ENCODE measurements around the gene ABCC3.

DNA sequence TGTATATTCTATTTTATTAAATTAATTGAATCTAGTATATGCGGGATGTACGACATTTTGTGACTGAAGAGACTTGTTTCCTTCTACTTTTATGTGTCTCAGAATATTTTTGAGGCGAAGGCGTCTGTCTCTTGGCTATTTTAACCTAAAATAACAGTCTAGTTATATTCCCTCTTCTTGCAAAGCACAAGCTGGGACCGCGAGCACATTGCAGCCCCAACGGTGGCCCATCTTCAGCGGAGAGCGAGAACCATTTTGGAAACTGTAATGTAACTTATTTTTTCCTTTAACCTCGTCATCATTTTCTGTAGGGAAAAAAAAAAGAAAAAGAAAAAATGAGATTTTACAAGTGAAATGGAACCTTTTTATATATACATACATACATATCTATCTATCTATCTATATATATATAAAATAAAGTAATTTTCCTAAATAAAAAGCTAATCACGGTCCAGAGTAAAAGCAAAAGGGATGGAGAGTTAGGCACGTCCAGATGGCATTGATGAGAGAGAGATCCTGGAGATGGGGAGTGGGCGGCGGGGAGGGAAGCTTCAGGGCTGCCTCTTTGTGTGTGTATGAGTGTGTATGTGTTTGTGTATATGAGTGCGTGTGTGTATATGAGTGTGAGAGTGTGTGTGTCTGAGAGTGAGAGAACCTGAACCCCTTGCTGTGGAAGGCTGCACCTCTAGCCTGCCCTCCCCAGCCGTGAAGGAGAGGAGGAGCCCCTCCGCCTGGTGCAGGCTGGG lies 7.5 kb upstream of the ABCC3 start:
- TF ChIP-seq, protein P1, sequence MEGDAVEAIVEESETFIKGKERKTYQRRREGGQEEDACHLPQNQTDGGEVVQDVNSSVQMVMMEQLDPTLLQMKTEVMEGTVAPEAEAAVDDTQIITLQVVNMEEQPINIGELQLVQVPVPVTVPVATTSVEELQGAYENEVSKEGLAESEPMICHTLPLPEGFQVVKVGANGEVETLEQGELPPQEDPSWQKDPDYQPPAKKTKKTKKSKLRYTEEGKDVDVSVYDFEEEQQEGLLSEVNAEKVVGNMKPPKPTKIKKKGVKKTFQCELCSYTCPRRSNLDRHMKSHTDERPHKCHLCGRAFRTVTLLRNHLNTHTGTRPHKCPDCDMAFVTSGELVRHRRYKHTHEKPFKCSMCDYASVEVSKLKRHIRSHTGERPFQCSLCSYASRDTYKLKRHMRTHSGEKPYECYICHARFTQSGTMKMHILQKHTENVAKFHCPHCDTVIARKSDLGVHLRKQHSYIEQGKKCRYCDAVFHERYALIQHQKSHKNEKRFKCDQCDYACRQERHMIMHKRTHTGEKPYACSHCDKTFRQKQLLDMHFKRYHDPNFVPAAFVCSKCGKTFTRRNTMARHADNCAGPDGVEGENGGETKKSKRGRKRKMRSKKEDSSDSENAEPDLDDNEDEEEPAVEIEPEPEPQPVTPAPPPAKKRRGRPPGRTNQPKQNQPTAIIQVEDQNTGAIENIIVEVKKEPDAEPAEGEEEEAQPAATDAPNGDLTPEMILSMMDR (IDR thresholded peaks at IDR 0.05): no peak
- no peak for TF ChIP-seq ZFX (IDR thresholded peaks at IDR 0.05; ENCODE audit: borderline replicate concordance)

Data from 22Rv1 (cell line).